T-helper 1 cell treated with Interleukin-12 subunit alpha and Interleukin-12 subunit beta and Interleukin-4 antibody, amounts not matched to agents 30 μg/mL and 1 μg/mL, for 36 hours (primary cell): ENCODE measurements around the gene RANBP10.

Source experiments
- H3K27ac Mint-ChIP-seq: one replicate; pipeline ENCODE4 v1.8.0; 2021; ENCODE audit warnings: mild to moderate bottlenecking, mixed read lengths
- H3K27me3 Mint-ChIP-seq: one replicate; pipeline ENCODE4 v1.8.0; 2021; ENCODE audit warnings: low read depth, mixed read lengths
- H3K36me3 Mint-ChIP-seq: one replicate; pipeline ENCODE4 v1.8.0; 2021; ENCODE audit warnings: low read depth, mixed read lengths
- H3K4me1 Mint-ChIP-seq: one replicate; pipeline ENCODE4 v1.8.0; 2021; ENCODE audit warnings: low read depth, mixed read lengths
- H3K4me3 Mint-ChIP-seq: one replicate; pipeline ENCODE4 v1.8.0; 2021; ENCODE audit warnings: mild to moderate bottlenecking, moderate library complexity, mixed read lengths
- H3K9me3 Mint-ChIP-seq: one replicate; pipeline ENCODE4 v1.8.0; 2021; ENCODE audit warnings: mixed read lengths

The RANBP10 gene

DNA sequence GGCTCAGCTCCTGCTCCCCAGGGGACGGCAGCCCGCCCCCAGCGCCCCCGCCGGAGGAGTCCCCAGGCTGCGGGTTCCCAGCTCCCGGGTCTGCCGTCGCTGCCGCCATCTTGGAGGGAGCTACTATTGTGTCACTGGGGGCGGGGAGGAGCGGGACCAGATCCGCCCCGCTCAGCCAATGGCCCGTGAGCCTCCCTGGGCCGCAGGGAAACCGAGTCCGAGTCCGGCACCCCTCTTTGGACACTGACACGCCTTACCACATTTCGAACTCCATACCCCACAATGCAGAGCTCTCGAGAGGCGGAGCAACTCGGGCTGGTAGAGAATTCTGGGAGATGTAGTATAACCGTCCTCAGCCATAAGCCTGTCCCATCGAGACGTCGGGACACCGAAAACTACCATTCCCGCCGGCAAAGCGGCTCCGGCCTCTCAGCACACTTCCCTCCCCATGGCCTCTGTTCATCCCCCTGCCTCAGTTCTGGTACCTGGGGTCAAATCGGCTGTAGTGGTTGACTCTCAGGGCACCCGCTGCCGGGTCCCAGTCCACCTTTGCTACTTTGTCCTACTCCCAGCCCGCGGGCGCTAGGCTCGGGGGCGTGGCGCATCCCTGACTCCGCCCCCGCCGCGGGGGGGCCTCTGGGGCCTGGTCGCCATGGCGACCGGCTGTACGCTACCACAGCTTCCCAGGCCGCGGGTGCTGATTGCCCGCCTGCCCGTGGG lies at the start of gene RANBP10, which contains the start of gene TSNAXIP1:
RANBP10 (minus strand) TSS at position 133 of the 720 bp plus-strand sequence; CDS start at position 109, 24 bp downstream.
TSNAXIP1 (plus strand) TSS at position 462 of the 720 bp plus-strand sequence. CDS start 261 bp downstream, outside the sequence.
- peaks cover 31% of the 10 kb centered on the region for H3K36me3 Mint-ChIP-seq
- H3K27ac Mint-ChIP-seq = peak within 1 kb of the TSS; percentile 84
- peaks cover 32% of the 10 kb centered on the region for H3K4me1 Mint-ChIP-seq
- no peaks in the 10 kb centered on the region for H3K9me3 Mint-ChIP-seq
- peak within 1 kb of the TSS; percentile 88 for H3K4me3 Mint-ChIP-seq
- peaks cover under 1% of the 10 kb centered on the region for H3K27me3 Mint-ChIP-seq

DNA sequence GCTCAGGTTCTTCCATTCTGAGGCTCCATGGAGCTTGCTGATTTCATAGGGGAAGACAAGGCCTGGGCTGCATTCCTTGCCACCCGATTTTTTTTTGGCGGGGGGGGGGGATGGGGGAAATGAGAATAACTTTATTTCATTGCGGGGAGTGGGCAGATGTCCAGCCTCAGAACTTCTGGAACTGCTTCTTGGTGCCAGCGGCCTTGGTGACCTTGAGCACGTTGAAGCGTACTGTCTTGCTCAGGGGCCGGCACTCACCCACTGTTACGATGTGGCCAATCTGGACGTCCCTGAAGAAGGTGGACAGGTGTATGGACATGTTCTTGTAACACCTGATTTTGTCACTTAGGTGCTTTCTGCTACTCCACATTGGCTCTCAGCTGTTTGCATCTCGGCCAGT lies 49.4 kb upstream of the RANBP10 start:
- Mint-ChIP-seq H3K9me3 (no peaks in the 10 kb centered on the region), H3K36me3 (no peaks in the 10 kb centered on the region), H3K27me3 (no peaks in the 10 kb centered on the region), H3K4me3 (no peak overlapping the region), H3K27ac (no peak overlapping the region), H3K4me1 (peaks cover 10% of the 10 kb centered on the region)

DNA sequence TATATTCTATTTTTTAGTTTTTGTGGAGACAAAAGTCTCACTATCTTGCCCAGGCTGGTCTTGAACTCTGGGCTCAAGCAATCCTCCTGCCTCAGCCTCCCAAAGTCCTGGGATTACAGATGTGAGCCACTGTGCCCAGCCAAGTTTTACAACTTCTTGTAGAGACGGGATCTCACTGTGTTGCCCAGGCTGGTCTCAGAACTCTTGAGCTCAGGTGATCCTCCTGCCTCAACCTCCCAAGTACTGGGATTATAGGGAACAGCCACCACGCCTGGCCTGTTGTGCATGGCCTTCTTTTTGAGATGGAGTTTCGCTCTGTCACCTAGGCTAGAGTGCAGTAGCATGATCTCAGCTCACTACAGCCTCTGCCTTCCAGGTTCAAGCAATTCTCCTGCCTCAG lies 47.3 kb upstream of the RANBP10 start:
- Mint-ChIP-seq H3K9me3 (no peaks in the 10 kb centered on the region), H3K36me3 (peaks cover 3% of the 10 kb centered on the region), H3K27me3 (no peaks in the 10 kb centered on the region), H3K4me1 (peaks cover 9% of the 10 kb centered on the region), H3K4me3 (no peak overlapping the region), H3K27ac (no peak overlapping the region)

DNA sequence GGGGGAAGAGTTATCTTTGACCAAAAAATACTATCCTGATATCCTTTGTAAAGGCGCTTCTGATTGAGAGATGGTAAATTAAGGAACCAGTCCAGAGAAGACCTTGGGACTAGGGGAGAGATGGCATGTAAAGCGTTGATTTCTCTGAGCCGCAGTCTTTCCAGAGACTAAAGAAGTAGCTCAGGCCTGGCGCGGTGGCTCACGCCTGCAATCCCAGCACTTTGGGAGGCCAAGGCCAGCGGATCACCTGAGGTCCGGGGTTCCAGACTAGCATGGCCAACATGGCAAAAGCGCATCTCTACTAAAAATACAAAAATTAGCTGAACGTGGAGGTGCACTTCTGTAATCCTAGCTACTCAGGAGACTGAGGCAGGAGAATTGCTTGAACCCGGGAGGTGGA lies 41.8 kb upstream of the RANBP10 start:
- Mint-ChIP-seq H3K27me3 (no peaks in the 10 kb centered on the region), H3K9me3 (no peaks in the 10 kb centered on the region), H3K36me3 (peaks cover 6% of the 10 kb centered on the region), H3K4me1 (peaks cover 33% of the 10 kb centered on the region), H3K4me3 (peak overlapping the region; percentile 90), H3K27ac (peak overlapping the region; percentile 82)

DNA sequence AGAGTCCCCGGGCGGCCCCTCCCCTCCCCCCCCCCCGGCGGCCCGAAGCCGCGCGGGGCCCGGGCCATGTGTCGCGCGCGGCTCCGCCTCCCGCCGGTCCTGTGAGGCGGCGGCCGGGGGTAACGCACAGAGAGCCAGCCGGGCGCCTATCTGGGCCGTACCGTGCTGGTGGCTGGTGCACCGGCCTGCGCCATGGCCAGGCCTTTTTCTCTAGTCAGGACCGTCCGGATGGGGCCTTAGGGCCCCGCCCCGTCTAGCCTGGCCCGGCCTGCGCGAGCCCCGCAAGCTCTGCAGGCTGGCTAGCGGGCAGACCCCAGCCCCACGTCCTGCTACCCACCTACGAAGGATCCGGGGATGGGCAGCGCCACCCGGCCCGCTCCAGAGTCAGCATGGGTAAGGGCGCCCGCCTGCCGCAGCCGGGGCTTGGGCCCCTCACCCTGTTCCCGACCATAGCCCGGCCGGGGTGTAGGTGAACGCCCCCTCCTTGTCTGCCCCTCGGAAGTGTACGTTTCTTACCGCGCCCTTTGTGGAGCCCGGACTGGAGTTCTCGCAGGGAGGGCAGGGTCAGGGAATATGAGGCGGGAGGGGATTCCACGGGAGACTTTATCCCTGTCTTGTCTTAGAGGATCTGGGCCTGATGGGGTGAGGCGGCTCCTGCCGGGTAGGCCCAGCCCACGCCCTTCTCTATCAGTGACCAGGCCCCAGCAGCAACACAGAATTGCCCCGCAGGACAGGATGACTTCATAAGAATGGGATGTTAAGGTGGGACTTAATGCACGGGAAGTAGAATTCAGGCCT lies 40.9 kb upstream of the RANBP10 start, which contains the start of gene CENPT:
CENPT (minus strand) TSS at position 630 of the 798 bp plus-strand sequence. CDS start 13,834 bp downstream, outside the sequence.
- H3K4me1 Mint-ChIP-seq = peaks cover 36% of the 10 kb centered on the region
- peak within 1 kb of the TSS; percentile 95 for H3K27ac Mint-ChIP-seq
- peak within 1 kb of the TSS; percentile 94 for H3K4me3 Mint-ChIP-seq
- no peaks in the 10 kb centered on the region for H3K9me3 Mint-ChIP-seq
- H3K27me3 Mint-ChIP-seq = no peaks in the 10 kb centered on the region
- H3K36me3 Mint-ChIP-seq = peaks cover 6% of the 10 kb centered on the region

DNA sequence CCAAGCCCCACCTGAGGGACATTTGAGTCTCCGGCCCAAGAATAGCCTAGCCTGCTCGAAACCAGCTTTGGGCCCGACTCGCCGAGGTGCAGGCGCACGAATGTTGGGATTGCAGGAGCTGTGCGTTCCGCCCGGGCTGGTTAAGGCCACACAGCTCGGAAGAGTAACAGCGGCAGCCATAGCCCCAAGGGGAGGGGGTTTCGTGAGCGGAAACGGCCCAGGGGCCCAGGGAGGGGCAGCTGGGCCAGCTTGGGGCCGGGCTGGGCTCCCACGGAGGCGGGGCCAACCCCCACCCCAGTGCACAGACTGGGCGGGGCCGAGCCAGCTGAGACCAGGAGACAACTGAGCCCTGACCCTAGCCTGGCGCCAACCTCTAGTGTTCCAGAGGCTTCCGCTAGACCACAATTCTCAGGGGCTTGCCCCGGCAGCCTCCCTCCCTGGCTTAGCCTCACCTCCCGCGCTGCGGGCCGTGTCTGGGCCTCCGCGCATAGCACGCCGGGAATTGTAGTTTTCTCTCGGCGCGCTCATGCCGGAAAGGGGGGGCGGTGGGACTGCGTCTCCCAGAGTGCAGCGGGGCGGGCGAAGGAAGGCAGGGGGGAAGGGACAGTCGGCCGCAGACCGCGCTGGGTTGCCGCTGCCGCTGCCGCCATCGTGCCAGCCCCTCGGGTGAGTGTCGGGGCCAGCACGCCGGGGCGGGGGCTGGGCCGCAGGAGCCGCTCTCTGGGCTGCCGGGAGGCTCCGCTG lies 40.1 kb upstream of the RANBP10 start, which contains the start of gene NUTF2:
NUTF2 (plus strand) TSS at position 614 of the 744 bp plus-strand sequence. CDS start 18,198 bp downstream, outside the sequence.
- no peaks in the 10 kb centered on the region for H3K27me3 Mint-ChIP-seq
- H3K36me3 Mint-ChIP-seq = peaks cover 6% of the 10 kb centered on the region

DNA sequence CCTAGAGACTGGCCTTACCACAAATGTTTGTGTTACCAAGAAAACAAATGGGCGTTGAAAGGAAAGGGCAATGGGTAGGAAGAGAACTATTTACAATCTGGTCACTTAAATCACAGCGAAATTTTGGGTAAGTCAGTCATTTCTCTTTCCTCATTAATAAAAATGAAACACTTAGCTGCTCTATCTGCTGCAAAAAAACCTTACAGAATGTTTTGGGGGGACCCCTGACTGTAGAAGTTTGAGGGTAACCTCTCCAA lies 39.6 kb upstream of the RANBP10 start:
- no peaks in the 10 kb centered on the region for H3K9me3 Mint-ChIP-seq
- H3K4me3 Mint-ChIP-seq = peak overlapping the region; percentile 94
- peaks cover 41% of the 10 kb centered on the region for H3K4me1 Mint-ChIP-seq
- peak overlapping the region; percentile 95 for H3K27ac Mint-ChIP-seq
- H3K36me3 Mint-ChIP-seq = peaks cover 6% of the 10 kb centered on the region
- no peaks in the 10 kb centered on the region for H3K27me3 Mint-ChIP-seq

More for the DNA sequence above, 40.1 kb upstream of the RANBP10 start, which contains the start of gene NUTF2:
- Mint-ChIP-seq H3K9me3 (no peaks in the 10 kb centered on the region), H3K4me1 (peaks cover 40% of the 10 kb centered on the region), H3K4me3 (peak within 1 kb of the TSS; percentile 94), H3K27ac (peak within 1 kb of the TSS; percentile 95)

DNA sequence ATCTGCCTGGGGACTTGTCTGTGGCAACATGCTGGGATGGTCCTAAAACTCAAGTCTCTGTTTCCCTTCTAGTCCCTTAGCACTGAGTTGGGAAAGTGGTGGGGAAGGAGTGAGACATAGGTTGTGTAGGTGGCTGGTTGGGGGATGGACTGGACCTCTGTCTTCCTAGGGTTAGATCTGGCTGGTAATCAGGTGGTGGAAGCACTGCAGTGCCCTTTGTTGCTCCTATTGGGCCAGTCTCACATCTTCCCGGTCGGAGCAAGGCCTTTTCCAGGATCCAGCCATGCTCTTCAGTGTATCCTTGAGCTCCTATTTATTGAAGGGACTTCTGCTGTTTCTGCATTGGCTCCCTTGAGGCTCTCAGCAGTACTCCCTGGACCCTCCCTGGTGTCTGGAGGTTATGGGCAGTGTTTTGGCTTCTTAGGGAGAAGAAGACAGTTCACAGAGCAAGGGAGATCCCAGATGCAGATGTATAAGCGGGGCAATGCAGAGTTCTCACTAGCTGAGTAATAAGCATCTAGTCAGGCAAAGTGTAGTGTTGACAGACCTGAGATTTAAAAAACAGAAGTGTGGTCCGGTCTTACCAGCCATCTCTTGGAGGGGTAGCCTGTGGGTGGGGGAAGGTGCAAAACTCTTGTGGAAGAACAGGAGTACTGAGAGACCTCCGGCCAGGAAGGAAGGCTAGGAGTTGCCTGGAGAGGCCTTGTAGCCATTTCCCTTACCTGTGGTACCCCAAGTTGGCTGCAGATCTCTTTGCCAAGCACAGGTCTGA lies 39.1 kb upstream of the RANBP10 start:
- Mint-ChIP-seq H3K36me3 (peaks cover 6% of the 10 kb centered on the region), H3K4me1 (peaks cover 41% of the 10 kb centered on the region), H3K27me3 (no peaks in the 10 kb centered on the region), H3K27ac (peak overlapping the region; percentile 95), H3K9me3 (no peaks in the 10 kb centered on the region), H3K4me3 (peak overlapping the region; percentile 94)

DNA sequence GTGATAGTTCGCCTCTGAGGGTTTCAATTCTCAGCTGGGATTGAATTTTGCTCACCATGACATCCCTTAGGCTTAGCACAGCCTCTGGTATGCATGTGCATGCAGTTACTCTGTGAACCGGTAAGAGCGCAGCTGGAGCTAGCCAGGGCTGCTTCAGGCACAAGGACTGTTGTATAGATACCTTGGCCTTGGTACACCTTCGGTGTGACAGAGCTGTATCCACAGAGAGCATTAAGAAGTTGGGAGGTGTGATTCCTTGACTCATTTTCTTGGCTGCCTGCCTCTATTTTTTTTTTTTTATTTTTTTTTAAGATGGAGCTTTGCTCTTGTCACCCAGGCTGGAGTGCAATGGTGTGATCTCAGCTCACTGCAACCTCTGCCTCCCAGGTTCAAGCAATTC lies 38.1 kb upstream of the RANBP10 start:
- Mint-ChIP-seq H3K4me3 (peak overlapping the region; percentile 89), H3K36me3 (peaks cover 4% of the 10 kb centered on the region), H3K27me3 (no peaks in the 10 kb centered on the region), H3K9me3 (no peaks in the 10 kb centered on the region), H3K27ac (peak overlapping the region; percentile 62), H3K4me1 (peaks cover 41% of the 10 kb centered on the region)

DNA sequence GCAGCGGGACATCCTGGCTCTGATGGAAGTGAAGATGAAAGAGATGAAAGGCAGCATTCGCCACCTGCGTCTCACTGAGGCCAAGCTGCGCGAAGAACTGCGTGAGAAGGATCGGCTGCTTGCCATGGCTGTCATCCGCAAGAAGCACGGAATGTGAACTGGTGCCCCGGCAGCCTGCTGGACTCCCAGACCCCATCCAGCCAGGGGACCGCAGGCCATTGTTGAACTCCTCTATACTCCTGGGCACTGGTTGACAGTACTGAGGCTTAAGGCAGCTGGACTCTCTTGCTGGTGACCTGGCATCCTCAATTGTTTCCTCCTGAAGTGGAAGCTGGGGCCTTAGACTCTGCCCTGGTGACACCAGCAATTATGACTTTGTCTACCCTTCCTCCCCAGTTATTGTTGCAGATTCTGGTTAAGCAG lies 37.0 kb upstream of the RANBP10 start:
- peak overlapping the region; percentile 89 for H3K4me3 Mint-ChIP-seq
- peak overlapping the region; percentile 95 for H3K27ac Mint-ChIP-seq
- peaks cover 4% of the 10 kb centered on the region for H3K36me3 Mint-ChIP-seq
- H3K4me1 Mint-ChIP-seq = peaks cover 38% of the 10 kb centered on the region
- H3K27me3 Mint-ChIP-seq = no peaks in the 10 kb centered on the region
- H3K9me3 Mint-ChIP-seq = no peaks in the 10 kb centered on the region

DNA sequence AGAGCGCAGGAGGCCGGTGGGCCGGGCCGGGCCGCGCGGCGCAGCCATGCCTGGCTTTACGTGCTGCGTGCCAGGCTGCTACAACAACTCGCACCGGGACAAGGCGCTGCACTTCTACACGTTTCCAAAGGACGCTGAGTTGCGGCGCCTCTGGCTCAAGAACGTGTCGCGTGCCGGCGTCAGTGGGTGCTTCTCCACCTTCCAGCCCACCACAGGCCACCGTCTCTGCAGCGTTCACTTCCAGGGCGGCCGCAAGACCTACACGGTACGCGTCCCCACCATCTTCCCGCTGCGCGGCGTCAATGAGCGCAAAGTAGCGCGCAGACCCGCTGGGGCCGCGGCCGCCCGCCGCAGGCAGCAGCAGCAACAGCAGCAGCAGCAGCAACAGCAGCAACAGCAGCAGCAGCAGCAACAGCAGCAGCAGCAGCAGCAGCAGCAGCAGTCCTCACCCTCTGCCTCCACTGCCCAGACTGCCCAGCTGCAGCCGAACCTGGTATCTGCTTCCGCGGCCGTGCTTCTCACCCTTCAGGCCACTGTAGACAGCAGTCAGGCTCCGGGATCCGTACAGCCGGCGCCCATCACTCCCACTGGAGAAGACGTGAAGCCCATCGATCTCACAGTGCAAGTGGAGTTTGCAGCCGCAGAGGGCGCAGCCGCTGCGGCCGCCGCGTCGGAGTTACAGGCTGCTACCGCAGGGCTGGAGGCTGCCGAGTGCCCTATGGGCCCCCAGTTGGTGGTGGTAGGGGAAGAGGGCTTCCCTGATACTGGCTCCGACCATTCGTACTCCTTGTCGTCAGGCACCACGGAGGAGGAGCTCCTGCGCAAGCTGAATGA lies 36.4 kb upstream of the RANBP10 start:
- peak overlapping the region; percentile 89 for H3K4me3 Mint-ChIP-seq
- no peaks in the 10 kb centered on the region for H3K9me3 Mint-ChIP-seq
- peaks cover 34% of the 10 kb centered on the region for H3K4me1 Mint-ChIP-seq
- no peaks in the 10 kb centered on the region for H3K27me3 Mint-ChIP-seq
- peaks cover 4% of the 10 kb centered on the region for H3K36me3 Mint-ChIP-seq
- peak overlapping the region; percentile 95 for H3K27ac Mint-ChIP-seq

DNA sequence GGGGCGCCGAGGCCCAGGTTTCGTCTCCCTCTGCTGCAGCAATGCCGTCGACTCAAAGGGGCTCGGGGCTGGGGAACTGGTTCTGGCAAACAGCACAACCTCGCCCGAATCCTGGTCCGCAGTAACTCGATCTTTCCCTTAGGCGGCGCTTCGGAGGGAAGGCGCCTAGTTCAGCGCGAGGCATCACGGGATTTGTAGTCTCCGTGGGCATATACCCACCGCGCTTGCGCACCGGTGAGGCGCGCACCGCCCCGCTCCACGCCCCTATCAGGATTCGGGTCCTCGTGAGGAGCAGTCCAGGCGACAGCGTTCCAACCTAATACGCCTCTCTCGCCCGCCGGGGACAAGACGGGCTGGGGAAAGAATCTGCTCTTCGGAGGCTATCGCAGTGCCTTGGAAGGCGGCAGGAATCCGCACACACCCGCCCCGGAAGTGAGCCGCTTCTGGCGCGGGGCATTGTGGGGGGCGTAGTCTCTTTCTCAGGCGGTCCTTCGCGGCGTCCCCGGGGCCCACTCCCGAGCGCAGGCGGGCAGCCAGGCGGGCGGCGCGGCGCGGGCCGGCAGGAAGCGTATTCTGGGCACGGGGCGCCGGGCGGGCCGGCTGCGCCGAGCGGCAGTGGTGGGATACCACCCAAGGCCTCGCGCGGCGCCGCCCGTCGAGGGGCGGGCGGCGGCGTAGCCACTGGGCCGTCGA lies 35.6 kb upstream of the RANBP10 start, which contains the start of gene THAP11:
THAP11 (plus strand) TSS at position 505 of the 693 bp plus-strand sequence. CDS start 235 bp downstream, outside the sequence.
- Mint-ChIP-seq H3K4me1 (peaks cover 31% of the 10 kb centered on the region), H3K27ac (peak within 1 kb of the TSS; percentile 96), H3K4me3 (peak within 1 kb of the TSS; percentile 91), H3K36me3 (peaks cover 4% of the 10 kb centered on the region), H3K9me3 (no peaks in the 10 kb centered on the region), H3K27me3 (no peaks in the 10 kb centered on the region)
